Measurements from ENCODE around the gene EDRF1. TPM values are rescaled to one million over a fixed set of nuclear protein-coding genes. Genes with fewer than 3 reads are reported as not detected.
A peak's percentile ranks its signal among the peaks of the same experiment; 100 is the strongest.

Gene EDRF1, protein sequence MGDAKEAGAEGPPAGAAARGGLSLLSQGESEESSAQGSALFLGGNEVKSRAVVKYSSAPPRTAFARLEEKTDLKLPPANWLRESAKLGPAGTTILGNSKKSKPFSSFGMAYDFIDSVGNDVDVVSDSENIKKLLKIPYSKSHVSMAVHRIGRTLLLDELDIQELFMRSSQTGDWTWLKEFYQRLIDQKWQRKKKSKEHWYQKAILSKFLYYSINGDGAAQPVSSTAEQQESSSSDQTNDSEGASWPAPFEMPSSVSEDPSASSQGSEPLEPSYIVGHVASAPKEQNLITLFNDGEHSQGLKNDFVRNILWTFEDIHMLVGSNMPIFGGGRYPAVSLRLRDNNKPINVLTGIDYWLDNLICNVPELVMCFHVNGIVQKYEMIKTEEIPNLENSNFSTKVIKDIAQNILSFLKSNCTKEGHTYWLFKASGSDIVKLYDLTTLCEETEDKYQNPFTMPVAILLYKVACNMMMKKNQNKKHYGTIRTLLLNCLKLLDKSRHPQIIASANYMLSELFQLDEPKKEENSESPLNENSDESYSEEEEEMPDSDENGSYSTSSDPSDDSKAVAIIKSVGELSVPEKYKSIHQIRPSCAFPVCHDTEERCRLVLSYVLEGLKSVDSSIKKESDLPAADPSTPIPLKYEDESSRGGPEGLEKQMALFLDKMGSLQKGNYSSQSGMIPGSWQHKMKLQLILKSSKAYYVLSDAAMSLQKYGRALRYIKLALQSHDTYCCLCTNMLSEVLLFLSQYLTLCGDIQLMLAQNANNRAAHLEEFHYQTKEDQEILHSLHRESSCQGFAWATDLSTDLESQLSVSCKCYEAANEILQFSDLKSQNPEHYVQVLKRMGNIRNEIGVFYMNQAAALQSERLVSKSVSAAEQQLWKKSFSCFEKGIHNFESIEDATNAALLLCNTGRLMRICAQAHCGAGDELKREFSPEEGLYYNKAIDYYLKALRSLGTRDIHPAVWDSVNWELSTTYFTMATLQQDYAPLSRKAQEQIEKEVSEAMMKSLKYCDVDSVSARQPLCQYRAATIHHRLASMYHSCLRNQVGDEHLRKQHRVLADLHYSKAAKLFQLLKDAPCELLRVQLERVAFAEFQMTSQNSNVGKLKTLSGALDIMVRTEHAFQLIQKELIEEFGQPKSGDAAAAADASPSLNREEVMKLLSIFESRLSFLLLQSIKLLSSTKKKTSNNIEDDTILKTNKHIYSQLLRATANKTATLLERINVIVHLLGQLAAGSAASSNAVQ
- 24.1 and 28.2 TPM in 2 replicates for total RNA-seq (2022)
- percentile 89 among the genes with signal in this experiment for Bru-seq, nascent RNA
- percentile 76 among the genes with signal in this experiment for BruChase-seq, experiment 1, labeled RNA remaining after a 6-hour chase
- BruChase-seq, experiment 2, labeled RNA remaining after a 2-hour chase, result percentile 86 among the genes with signal in this experiment
- long read RNA-seq, full-length matches to known transcripts, result 40 of 54 reads
- long read RNA-seq, partial matches to known transcripts, result 7 of 54 reads
- long read RNA-seq, other reads (novel, unspliced or antisense), result 7 of 54 reads

DNA sequence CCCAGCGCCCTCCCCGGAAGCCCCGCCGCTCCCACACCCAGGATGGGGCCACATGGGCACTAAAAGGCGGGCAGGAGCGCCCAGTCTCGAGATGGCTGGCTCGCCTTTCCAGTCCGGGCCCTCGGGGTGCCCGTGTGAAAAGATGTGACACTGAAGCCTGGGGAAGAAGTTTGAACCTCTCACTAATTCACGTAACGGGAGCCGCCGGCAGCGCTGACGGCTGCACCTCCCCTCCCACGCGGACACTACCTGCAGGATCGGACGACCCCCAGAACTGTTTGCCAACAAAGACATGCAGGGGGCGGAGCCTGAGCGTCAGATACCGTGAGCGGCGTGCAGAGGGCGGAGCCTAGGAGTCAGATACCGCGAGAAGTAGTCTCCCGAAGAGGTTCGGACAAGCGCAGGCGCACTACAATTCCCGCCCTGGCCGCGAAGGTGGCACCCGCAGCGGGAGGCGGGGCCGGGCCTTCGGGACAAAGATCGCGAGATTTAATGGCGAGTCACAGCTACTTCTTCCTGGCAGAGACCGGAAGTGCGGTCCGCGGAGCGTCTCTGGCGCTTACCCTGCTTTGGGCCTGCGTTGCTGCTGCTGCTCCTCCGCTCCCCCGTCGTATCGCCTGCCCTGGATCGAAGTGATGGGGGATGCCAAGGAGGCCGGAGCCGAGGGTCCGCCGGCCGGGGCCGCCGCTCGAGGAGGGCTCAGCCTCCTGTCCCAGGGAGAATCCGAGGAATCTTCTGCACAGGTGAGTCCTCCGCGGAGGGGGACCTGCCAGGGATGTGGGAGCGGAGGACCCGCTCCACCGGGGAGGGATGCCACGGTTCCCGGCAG, at the start of gene EDRF1:
EDRF1 (plus strand) TSS at position 537 of the 829 bp plus-strand sequence; CDS start at position 636, 99 bp downstream.
- no peaks in the 10 kb centered on the region for H3K9me3 Mint-ChIP-seq (ENCODE audit: unreplicated experiment)
- peak within 1 kb of the TSS; percentile 86 for H3K4me3 Mint-ChIP-seq (ENCODE audit: unreplicated experiment)
- peak; percentile 98 for DNase-seq (ENCODE audit: unreplicated experiment)
- intact Hi-C loops (cut with micrococcal nuclease), result no loop called here
- CTCF ChIA-PET, result interaction anchor here (0.9 kb wide), 1 partner anchor 19 kb away, joined by 4 read pairs; no protein-coding TSS in a partner anchor
- peaks cover 32% of the 10 kb centered on the region for H3K36me3 Mint-ChIP-seq (ENCODE audit: insufficient read depth, unreplicated experiment)
- peaks cover 5% of the 10 kb centered on the region for H3K4me1 Mint-ChIP-seq (ENCODE audit: insufficient read depth, unreplicated experiment)
- TF ChIP-seq CTCF (IDR thresholded peaks at IDR 0.05; ENCODE audit: unreplicated experiment), result no peak
- H3K27me3 Mint-ChIP-seq (ENCODE audit: insufficient read depth, unreplicated experiment), result no peaks in the 10 kb centered on the region
- H3K27ac Mint-ChIP-seq (ENCODE audit: low read depth, unreplicated experiment), result peak within 1 kb of the TSS; percentile 85
- no TSS peak for BruUV-seq (replicated peaks)
- POLR2A ChIA-PET, result interaction anchor here (0.6 to 1.0 kb wide), 10 partner anchors 11 to 1577 kb away, joined by 3 to 8 read pairs (median 3); partner anchors contain the start of genes ABRAXAS2, BCCIP and UROS

GRCh38 chr10:125672884-125673283, 46.6 kb upstream of the EDRF1 start:
- H3K36me3 Mint-ChIP-seq (ENCODE audit: insufficient read depth, unreplicated experiment), result no peaks in the 10 kb centered on the region

GRCh38 chr10:125679436-125679835, 40.1 kb upstream of the EDRF1 start:
- ChIA-PET POLR2A (no interaction called here), CTCF (no interaction called here)
- intact Hi-C loops (cut with micrococcal nuclease), result no loop called here
- H3K9me3 Mint-ChIP-seq (ENCODE audit: unreplicated experiment), result peaks cover 12% of the 10 kb centered on the region
- no peak for DNase-seq (ENCODE audit: unreplicated experiment)
- no TSS peak for BruUV-seq (replicated peaks)
- no peaks in the 10 kb centered on the region for H3K36me3 Mint-ChIP-seq (ENCODE audit: insufficient read depth, unreplicated experiment)
- TF ChIP-seq CTCF (IDR thresholded peaks at IDR 0.05; ENCODE audit: unreplicated experiment), result no peak
- no peaks in the 10 kb centered on the region for H3K4me1 Mint-ChIP-seq (ENCODE audit: insufficient read depth, unreplicated experiment)
- H3K4me3 Mint-ChIP-seq (ENCODE audit: unreplicated experiment), result no peak overlapping the region
- no peak overlapping the region for H3K27ac Mint-ChIP-seq (ENCODE audit: low read depth, unreplicated experiment)
- no peaks in the 10 kb centered on the region for H3K27me3 Mint-ChIP-seq (ENCODE audit: insufficient read depth, unreplicated experiment)

More at GRCh38 chr10:125672884-125673283, 46.6 kb upstream of the EDRF1 start:
- BruUV-seq (replicated peaks), result no TSS peak
- no peak for DNase-seq (ENCODE audit: unreplicated experiment)
- Mint-ChIP-seq H3K27me3 (ENCODE audit: insufficient read depth, unreplicated experiment) (peaks cover 57% of the 10 kb centered on the region), H3K27ac (ENCODE audit: low read depth, unreplicated experiment) (no peak overlapping the region), H3K9me3 (ENCODE audit: unreplicated experiment) (peaks cover 34% of the 10 kb centered on the region), H3K4me3 (ENCODE audit: unreplicated experiment) (no peak overlapping the region), H3K4me1 (ENCODE audit: insufficient read depth, unreplicated experiment) (no peaks in the 10 kb centered on the region)
- CTCF ChIA-PET, result interaction anchor here (0.6 kb wide), 1 partner anchor 844 kb away, joined by 3 read pairs; no protein-coding TSS in a partner anchor
- intact Hi-C loops (cut with micrococcal nuclease), result no loop called here
- POLR2A ChIA-PET, result no interaction called here
- TF ChIP-seq CTCF (IDR thresholded peaks at IDR 0.05; ENCODE audit: unreplicated experiment), result no peak

Measured in MCF 10A (cell line).